Activated CD8-positive, alpha-beta memory T cell treated with anti-CD3 and anti-CD28 coated beads for 4 hours (primary cell): Measurements from ENCODE around the gene ZNF785.
"Not testable (repeated sequence)": the region's sequence is repeated elsewhere in the genome, so short reads cannot be mapped to it uniquely, and the experiment has no call there.

ENCODE experiments used
- DNase-seq, 2 donors: peaks; one replicate each; pipeline ENCODE4 v3.0.0-alpha.2; 2020; ENCODE audit warnings: low read depth in 2 of 2

The ZNF785 gene

DNA sequence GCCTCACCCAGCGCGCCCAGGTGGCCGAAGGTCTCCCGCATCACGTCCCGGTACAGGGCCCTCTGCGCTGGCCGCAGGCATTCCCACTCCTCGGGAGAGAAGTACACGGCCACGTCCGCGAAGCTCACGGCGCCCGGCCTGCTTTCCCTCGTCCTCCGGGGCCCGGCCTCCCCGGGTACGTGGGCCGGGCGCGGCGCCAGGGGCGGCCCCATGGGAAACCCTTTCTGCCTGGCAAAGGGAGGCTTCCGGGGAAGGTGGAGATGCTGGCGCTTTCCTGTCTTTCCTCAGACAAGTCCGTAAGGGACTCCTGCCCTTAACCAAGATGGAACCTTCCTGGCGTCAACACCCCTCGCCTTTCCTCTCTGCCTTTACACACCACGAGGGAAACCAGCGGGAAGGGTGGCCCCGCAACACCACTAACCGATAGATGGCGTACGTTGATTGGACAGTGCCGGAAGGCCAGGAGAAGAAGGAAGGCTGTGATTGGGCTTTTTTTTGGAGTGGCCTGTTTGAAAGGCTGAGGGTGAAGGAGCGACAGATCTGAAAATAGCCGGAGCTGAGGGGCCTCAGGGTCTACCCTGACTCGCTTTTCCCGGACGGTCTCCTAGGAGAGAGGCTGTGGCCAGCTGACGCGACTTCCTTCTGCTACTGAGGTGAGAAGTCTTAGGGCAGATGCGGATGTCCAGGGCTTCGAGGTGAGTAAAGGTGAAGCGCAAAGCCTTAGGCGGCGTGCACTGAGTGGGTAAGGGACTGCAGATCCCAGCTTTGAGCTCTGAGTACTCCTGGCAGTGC lies at the start of gene ZNF785:
ZNF785 (minus strand) TSS at position 298 of the 792 bp plus-strand sequence; CDS start at position 212, 86 bp downstream.
- peak; percentile 86 to 87 for DNase-seq

DNA sequence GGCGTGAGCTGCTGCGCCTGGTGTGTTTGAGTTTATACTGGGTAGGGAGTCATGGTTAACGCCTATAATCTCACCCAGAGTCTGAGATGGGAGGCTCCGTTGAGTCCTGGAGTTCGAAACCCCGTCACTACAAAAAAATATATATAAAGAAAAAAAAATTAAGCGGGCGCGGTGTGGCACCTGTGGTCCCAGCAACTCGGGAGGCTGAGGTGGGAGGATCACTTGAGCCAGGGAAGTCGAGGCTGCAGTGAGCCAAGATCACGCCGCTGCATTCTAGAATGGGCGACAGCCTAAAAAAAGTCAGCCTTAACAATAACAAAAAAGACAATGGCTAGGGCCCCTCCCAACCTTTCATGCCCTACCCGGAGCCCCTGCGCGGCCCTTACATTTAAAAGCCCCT lies 48.0 kb upstream of the ZNF785 start:
- no peak for DNase-seq

DNA sequence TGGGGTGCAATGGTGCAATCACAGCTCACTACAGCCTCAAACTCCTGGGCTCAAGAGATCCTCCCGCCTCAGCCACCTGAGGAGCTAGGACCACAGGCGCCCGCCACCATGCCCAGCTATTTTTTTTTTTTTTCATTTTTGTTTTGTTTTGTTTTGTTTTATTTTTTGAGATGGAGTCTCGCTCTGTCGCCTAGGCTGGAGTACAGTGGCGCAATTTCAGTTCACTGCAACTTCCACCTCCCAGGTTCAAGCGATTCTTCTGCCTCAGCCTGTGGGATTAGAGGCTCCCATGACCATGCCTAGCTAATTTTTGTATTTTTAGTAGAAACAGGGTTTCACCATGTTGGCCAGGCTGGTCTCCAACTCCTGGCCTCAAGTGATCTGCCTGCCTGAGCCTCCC lies 47.0 kb upstream of the ZNF785 start:
- not testable (repeated sequence) for DNase-seq

DNA sequence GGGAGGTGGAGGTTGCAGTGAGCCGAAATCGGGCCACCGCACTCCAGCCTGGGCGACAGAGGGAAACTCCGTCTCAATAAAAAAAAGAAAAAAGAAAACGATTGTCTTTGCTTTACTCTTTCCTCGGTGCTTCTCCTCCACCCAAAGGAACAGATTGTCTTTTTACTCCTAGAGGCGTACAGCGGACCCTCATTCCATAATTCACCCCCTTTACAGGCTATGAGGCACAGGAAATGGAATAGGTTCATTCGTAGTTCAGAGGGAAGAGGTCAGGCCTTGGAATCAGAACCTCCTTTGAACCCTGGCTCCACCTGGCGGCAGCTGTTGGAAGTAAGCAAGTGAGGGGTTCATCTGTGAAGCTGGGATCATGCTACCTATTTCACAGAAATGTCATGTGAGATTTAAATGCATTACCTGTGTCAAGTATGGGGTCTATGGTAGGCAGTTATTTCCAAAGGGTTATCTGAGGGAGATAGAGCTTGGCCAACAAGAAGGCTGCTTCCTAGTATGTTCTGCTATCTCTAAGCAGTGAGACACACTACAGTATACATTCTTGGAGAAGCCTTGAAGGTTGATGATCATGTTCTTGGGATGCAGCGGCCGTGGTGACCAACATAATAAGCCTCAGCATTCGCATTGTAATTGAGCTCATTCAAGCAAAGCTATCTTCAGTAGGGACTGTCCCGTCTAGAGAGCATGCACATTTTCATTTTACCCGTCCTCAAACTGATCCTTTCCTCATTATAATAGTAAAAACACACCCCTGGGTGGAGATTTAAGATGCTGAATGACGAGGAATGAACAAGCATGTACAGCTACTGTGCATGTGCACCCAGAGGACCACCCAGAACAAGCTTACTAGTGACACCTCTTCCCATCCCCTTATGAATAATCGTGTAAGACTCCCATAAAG lies 43.4 kb upstream of the ZNF785 start:
- DNase-seq, result peak; percentile 72 to 77

DNA sequence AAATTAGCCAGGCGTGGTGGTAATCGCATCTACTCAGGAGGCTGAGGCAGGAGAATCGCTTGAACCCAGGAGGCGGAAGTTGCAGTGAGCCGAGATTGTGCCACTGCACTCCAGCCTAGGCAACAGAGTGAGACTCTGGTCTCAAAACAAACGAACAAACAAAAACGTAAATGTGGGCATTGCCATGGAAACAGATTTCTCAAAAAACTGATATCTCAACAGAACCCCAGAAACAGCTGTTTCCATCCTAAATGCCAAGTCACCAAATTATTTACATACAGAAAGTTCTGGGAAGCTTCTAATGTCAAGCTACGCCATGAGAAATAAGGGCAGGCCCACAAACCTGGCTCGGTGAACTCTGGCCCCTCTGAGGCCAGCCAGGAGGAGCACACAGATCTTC lies 40.7 kb upstream of the ZNF785 start:
- no peak for DNase-seq

DNA sequence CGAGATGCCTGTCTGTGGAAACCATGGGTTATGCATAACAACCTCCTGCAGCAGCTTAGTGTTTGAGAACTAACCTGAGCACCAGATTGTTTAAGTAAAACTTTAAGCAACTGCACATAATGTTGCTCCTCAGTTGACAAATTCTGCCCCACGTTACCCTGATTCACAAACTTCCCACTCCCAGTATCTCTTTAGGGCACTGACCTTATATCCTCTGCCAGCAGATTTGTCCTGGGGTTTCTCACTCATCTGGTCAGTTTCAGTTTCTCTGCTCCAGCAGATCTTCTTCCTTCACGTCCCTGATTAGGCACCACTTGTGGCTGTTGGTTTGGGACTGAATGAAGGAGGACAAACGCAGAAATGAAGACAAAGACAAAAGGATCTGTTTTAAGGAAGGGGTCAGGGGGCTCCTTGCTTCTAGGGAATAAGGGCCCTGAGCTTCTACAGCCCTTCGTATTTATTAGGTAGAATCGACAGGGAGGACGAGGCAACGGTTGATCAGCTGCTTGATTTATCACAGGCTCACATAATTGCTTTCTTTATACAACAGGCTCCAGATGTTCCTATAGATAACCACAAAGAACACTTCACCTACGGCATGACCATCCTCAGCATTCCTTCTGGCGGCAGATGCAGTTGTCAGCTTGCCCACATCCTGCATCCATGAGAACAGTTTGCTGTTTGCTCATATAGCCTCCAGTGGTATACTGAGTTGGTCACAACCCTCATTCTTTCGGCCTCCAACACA lies 38.2 kb upstream of the ZNF785 start:
- DNase-seq, result no peak

DNA sequence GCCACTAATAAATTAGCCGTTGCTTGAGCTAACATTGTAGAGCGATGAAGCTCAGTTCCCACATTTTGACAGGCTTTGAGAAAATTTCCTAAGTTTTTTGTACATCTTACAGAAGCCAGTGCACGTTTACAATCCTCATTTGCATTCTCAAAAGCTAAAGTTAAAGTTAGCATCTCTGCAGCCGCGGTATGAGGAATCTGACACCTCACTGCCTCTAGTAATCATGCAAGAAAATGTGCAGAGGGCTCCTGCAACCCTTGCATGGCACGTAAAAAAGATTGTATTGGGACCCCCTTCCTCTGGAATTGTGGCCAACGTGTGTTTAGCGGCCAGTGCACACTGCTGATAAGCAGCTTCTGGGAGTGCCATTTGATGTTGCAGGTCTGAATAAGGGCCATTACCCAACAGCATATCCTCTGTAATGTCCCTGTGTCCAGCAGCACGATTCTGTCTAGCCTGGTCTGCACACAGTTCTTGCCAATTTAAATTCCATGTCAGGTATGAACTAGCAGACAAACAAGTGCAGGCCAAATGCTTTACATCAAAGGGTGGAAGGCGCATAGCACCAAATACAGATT lies 37.0 kb upstream of the ZNF785 start:
- no peak for DNase-seq

DNA sequence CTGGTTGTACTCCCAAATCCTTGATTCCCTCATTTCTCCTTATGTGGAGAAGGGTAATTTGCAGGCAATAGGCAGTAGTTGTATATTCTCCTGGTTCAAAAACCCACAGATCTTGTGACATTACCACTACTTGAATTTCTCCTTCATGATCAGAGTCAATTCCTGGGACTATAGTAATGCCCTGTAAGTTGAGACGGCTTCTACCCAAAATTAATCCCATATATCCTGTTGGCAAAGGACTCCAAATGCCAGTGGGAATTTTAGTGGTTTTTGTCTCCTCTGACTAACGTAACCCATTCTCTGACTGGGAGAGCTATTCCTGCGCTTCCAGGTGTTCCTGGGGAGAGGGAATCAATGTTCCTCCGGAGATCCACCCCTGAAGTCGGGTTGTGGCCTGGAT lies 36.3 kb upstream of the ZNF785 start:
- DNase-seq, result no peak

DNA sequence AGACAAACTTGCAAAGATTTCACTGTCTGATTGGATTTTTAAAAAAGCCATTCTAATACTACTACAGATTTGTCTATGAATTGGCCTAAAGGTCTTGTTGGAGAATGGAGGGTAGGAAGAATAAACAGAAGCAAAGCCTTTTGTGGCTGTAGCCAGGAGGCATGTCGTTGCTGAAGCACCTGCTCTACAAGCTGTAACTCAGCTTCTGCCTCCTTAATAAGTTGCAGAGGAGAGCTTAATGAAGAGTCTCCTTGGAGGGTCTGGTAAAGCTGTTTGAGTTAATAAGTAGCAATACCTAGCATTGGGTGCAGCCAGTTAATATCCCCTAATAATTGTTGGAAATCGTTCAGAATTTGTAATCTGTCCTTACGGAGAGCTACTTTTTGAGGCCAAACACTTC lies 34.7 kb upstream of the ZNF785 start:
- no peak for DNase-seq

DNA sequence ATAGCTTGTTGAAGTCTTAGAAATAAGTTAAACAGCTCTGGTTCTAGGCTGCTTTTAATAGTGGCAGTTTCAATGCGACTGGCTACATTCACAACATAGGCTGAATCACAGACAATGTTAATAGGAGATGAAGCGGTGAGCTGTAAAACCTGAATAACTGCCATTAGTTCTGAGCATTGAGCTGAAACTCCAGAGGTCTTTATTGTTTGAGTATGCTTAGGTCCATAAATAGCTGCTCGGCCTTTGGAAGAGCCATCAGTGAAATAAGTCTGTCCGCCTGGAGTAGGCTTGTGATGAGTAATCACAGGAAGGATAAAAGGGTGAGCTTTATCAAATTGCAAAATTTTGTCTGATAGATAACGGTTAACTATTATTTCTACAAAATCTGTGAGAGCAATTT lies 34.1 kb upstream of the ZNF785 start:
- DNase-seq, result no peak

DNA sequence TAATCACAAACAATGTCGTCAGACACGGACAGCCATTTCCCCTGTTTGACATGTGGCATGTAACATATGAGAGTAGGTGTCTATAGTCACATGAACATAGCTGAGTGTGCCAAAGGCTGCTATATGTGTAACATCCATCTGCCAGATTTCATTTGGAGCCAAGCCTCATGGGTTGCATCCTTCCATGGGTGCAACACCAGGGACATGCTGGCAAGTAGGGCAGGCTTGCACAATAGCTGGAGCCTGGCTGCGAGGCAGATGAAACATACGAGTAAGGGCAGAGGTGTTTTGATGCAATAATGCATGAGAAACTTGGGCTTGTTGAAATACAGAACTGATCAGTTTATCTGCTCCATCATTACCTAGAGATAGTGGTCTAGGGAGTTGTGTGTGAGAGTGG lies 33.7 kb upstream of the ZNF785 start:
- DNase-seq, result no peak

DNA sequence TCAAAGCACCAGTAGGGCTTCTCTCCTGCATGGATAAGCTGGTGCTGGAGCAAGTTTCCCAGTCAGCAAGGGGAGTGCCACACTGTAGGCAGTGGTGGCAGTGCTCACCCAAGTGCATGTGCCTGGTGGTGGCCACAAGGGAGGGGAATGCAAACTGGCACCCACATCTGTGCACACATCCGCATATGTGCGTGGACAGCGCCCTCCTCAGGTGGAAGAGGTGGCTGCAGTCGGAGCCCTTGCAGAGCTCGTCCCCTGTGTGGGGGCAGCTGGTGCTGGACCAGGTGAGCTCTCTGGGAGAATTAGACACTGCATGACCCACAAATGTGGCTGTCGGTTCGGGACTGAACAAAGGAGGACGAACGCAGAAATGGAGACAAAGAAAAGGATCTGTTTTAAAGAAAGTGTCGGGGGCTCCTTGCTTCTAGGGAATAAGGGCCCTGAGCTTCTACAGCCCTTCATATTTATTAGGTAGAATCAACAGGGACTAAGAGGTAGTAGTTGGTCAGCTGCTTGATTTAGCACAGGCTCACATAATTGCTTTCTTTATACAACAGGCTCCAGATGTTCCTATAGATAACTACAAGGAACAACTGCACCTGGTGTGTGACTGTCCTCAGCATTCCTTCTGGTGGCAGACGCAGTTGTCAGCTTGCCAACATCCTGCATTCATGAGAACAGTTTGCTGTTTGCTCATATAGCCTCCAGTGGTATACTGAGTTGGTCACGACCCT lies 30.0 kb upstream of the ZNF785 start:
- peak in 1 of 2 donors; percentile 27 for DNase-seq

DNA sequence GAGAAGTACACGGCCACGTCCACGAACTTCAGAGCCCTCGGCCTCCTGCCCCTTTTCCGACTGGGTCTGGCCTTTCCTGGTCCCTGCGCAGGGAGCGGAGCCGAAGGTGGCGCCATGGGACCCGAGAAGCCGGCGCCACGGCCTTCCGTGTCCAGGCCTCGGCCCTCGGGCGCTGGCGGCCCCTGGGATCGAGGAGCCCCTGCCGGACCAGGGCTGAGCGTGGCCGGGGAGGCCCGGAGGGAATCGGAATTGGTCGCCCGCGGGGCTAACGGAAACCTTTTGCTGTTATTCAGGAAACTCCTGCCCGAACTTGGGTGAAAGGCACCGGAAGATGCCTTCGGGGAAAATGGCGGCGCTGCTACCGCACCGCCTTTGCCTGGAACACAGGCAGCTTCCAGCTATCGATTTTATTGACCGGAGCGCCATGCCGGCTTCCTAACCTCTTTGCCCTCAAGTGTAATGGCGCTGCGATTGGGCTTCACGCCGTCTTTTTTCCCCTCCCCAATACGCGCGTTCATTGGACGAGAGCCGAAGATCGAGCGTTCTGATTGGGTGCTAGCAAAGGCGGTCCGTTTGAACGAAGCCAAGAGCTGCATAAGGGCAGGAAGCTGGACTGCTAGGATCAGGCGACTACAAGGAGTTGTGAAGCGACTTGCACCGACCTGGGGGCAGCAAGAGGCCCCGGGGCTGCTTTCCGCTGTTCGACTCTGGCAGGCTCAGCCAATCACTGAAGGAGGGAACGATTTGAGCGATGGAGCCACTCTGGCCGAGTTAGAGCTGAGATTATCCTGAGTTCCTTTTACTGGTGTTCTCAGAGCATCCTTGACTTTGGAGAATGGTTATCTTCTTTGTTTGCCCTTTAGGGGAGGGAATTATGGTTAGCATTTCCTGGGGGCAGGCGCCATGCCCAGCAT lies 24.7 kb upstream of the ZNF785 start, which contains the start of gene ZNF689:
ZNF689 (minus strand) TSS at position 464 of the 914 bp plus-strand sequence; CDS start at position 116, 348 bp downstream.
- DNase-seq, result peak; percentile 87 to 88

DNA sequence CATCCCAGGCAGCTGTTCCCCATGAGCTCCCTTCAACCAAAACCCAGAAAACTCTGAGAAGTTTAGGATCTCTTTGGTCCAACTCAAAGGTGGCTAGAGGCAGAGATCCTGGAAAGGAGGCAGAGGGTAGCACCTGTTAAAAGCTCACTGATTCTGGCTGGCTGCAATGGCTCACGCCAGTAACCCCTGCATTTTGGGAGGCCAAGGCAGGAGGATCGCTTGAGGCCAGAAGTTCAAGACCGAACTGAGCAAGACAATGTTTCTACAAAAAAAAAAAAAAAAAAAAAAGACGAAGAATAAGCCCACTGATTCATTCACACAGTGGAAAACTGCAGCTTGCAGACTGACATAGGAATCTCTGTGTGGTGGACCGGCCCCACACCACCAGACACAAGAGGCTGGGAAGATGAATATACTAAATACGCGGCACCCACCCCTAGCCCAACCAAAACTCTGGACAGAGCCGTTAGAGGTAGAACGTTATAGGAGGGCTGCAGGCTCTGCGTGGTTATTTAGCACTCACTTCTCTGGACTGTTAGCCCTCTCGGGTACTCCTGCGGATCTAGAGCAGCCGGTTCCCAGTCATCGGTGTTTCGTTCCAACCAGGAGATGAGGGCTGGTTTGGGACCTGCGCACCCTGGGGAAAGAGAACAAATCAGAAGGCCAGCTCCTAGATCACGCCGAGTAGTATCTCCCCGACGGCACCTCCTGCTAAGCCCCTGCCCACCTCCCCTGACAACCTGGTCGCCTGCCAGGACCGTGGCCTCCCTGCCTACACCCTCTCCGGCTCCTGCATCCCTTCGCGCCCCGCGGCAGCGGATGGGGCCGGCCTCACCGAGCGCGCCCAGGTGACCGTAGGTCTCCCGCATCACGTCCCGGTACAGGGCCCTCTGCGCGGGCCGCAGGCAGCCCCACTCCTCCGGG lies 23.8 kb upstream of the ZNF785 start:
- DNase-seq, result no peak

DNA sequence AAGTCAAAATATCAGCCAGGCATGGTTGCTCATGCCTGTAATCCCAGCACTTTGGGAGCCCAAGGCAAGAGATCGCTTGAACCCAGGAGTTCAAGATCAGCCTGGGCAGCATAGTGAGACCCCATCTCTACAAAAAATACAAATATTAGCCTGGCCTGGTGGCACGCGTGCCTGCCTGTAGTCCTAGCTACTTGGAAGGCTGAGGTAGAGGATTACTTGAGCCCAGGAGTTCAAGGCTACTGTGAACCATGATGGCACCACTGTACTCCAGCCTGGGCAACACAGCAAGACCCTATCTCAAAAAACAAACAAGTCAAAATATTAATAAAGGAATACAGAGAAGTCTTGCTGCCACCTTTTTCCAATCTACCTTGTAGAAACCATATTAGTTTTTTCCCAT lies 20.5 kb upstream of the ZNF785 start:
- no peak for DNase-seq

DNA sequence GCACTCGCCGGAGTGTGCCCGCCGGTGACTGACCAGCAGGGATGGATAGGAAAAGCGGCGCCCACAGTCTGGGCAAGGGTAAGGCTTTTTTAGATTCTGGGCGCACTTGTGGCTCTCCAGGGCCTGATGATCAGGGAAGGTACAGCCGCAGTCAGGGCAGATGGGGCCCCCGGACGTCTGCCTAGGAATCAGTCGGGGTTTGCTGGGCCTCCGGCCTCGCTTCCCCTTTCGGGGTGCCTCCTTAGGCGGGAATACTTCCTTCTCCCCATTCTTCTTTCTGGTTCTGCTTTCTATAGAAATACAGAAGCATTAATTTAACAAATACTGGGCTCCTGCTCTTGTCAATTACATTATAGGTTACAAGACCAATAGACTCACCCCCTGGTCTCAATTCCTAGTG lies 19.7 kb upstream of the ZNF785 start:
- no peak for DNase-seq

DNA sequence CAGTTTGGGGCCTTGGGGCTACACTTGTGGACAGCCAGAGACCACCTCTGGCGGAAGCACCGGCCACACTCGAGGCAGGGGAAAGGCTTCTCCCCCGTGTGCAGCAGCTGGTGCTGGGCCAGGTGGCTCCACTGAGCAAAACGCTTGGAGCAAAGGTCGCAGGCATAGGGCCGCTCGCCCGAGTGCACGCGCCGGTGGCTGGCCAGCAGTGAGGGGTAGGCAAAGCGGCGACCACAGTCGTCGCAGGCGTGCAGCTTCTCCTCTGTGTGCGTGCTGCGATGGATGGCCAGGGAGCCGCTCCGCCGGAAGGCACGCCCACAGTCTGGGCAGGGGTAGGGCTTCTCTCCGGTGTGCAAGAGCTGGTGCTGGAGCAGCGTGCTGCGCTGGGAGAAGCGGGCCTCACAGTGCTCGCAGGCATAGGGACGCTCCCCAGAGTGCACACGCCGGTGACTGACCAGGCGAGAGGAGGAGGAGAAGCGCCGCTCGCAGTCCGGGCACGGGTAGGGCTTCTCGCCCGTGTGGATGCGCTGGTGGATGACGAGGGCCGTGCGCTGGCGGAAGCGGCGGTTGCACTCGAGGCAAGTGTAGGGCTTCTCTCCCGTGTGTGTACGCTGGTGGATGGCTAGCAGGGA lies 18.9 kb upstream of the ZNF785 start:
- no peak for DNase-seq

DNA sequence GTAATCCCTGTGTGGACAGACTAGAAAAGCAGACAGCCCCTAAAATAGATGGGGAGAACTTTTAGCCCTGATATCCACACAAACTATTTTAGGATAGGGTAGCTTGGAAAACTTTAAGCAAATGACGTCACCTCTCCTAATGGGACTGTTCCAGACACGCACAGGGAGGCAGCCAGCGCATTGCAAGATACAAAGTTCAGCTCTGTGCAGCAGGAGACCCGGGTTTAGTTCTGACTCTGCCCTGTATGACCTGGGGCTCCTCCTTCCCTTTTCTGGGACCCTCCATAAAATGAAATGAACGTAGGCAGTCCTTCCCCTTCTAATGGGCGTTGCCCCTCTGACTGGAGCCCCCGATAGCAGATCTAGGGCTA lies 18.4 kb upstream of the ZNF785 start:
- DNase-seq, result no peak
